Upper lobe of left lung (tissue), 6 donors: ENCODE results near the gene TMEM203. TPM values are rescaled to one million over a fixed set of nuclear protein-coding genes. Genes with fewer than 3 reads are reported as not detected.

ENCODE experiments used
- ATAC-seq, 2 donors: fragments of 200-7000 bp; cut with Tn5 transposase; one replicate each; pipeline ENCODE4 v1.9.1; 2022; ENCODE audit warnings: mild to moderate bottlenecking in 2 of 2, moderate library complexity in 2 of 2; ENCODE audit not compliant: low FRiP score in 2 of 2
- DNase-seq, 2 donors: peaks; one replicate each; pipeline ENCODE4 v3.0.0-alpha.2; 2019 to 2020
- H3K27ac ChIP-seq, 4 donors: fragments of 200-600 bp; sonication (generic); one replicate each; pipeline ENCODE4 v1.5.1; 2016 to 2019
- H3K27me3 ChIP-seq, 4 donors: fragments of 200-600 bp; sonication (generic); one replicate each; pipeline ENCODE4 v1.5.1; 2017 to 2019
- H3K36me3 ChIP-seq, 4 donors: fragments of 200-600 bp; sonication (generic); one replicate each; pipeline ENCODE4 v1.5.1; 2016 to 2019
- H3K4me1 ChIP-seq, 4 donors: fragments of 200-600 bp; sonication (generic); one replicate each; pipeline ENCODE4 v1.5.1; 2018 to 2019
- H3K4me3 ChIP-seq, 4 donors: fragments of 200-600 bp; sonication (generic); one replicate each; pipeline ENCODE4 v1.5.1; 2017 to 2019; ENCODE audit warnings: mild to moderate bottlenecking in 2 of 4, moderate library complexity in 1 of 4
- H3K9me3 ChIP-seq, 4 donors: fragments of 200-600 bp; sonication (generic); one replicate each; pipeline ENCODE4 v1.5.1; 2018 to 2019
- EP300 ChIP-seq, 4 donors: sonication (generic); formaldehyde crosslinking; IDR thresholded peaks; one replicate each; pipeline ENCODE4 v1.5.1; 2017; ENCODE audit warnings: antibody characterized with exemption in 4 of 4, control low read depth in 2 of 4
- POLR2A ChIP-seq, 4 donors: fragments of 450-650 bp; IDR thresholded peaks; one replicate each; pipeline ENCODE4 v1.5.1; 2016 to 2017; ENCODE audit warnings: antibody characterized with exemption in 4 of 4, mild to moderate bottlenecking in 2 of 4
- POLR2AphosphoS5 ChIP-seq, 2 donors: sonication (generic); formaldehyde crosslinking; IDR thresholded peaks; one replicate each; pipeline ENCODE4 v1.5.1; 2017; ENCODE audit warnings: antibody characterized with exemption in 2 of 2
- WGBS, 2 donors: methylation state at CpG; one replicate each; pipeline ENCODE4 v1.1.5; 2017 to 2018; 5-methylcytosine and 5-hydroxymethylcytosine counted together
- total RNA-seq, 6 donors: library from RNA; depleted of rRNA in 4 of 6; stranded (reverse); fragments of >200 nt in 4 of 6; gene quantifications; one replicate each; pipeline versions ENCODE4 v1.1.0 to v1.2.1, GENCODE V29; 2016 to 2021
- TF ChIP-seq, protein P1 (sequence below), 6 experiments: fragments of 450-650 bp in 4 of 6; fragments of 200-600 bp in 2 of 6; sonication (generic) in 2 of 6; IDR thresholded peaks; one replicate each; pipeline ENCODE4 v1.5.1; 2016 to 2019; ENCODE audit warnings: antibody characterized with exemption in 6 of 6
- donor health status: DM: no; HTN: no; CAD: no; lungs with moderate emphysema.
- donor health status: DM: no; HTN: yes; CAD: no; lungs with severe emphysema.

The TMEM203 gene
- total RNA-seq, 6 donors from 2014 or later, result 17.8 to 35.5 (median 31.1) TPM

- Histone ChIP-seq H3K4me1 (peaks cover 41 to 65% (median 50%) of the 10 kb centered on the region in 4 donors), H3K9me3 (no peaks in the 10 kb centered on the region), H3K4me3 (no peak overlapping the region), H3K27me3 (peaks cover 0 to 4% (median 0%) of the 10 kb centered on the region in 4 donors), H3K36me3 (peaks cover 0 to 9% (median 3%) of the 10 kb centered on the region in 4 donors), H3K27ac (no peak overlapping the region)
- peak in 1 of 2 donors; percentile 85 for DNase-seq
- no peak for ATAC-seq
- TF ChIP-seq EP300 (IDR thresholded peaks at IDR 0.05) (no peak), POLR2A (IDR thresholded peaks at IDR 0.05) (no peak), POLR2AphosphoS5 (IDR thresholded peaks at IDR 0.05) (no peak)
- TF ChIP-seq, protein P1, sequence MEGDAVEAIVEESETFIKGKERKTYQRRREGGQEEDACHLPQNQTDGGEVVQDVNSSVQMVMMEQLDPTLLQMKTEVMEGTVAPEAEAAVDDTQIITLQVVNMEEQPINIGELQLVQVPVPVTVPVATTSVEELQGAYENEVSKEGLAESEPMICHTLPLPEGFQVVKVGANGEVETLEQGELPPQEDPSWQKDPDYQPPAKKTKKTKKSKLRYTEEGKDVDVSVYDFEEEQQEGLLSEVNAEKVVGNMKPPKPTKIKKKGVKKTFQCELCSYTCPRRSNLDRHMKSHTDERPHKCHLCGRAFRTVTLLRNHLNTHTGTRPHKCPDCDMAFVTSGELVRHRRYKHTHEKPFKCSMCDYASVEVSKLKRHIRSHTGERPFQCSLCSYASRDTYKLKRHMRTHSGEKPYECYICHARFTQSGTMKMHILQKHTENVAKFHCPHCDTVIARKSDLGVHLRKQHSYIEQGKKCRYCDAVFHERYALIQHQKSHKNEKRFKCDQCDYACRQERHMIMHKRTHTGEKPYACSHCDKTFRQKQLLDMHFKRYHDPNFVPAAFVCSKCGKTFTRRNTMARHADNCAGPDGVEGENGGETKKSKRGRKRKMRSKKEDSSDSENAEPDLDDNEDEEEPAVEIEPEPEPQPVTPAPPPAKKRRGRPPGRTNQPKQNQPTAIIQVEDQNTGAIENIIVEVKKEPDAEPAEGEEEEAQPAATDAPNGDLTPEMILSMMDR (IDR thresholded peaks at IDR 0.05), result no peak
- 93 to 94% methylated on average over 17 to 47 of the region's 52 CpGs for WGBS, 2 donors
Measured at GRCh38 chr9:137220317-137221094, 15.1 kb upstream of the TMEM203 start.

GRCh38 chr9:137219757-137220316 lies 14.4 kb upstream of the TMEM203 start:
- Histone ChIP-seq H3K4me3 (no peak overlapping the region), H3K27me3 (peaks cover 0 to 4% (median 0%) of the 10 kb centered on the region in 4 donors), H3K9me3 (no peaks in the 10 kb centered on the region), H3K4me1 (peaks cover 41 to 59% (median 48%) of the 10 kb centered on the region in 4 donors), H3K27ac (no peak overlapping the region), H3K36me3 (peaks cover 0 to 16% (median 6%) of the 10 kb centered on the region in 4 donors)
- DNase-seq (peak in 1 of 2 donors; percentile 69), ATAC-seq (no peak)
- no peak for TF ChIP-seq POLR2AphosphoS5 (IDR thresholded peaks at IDR 0.05)
- no peak for TF ChIP-seq POLR2A (IDR thresholded peaks at IDR 0.05)
- TF ChIP-seq EP300 (IDR thresholded peaks at IDR 0.05), result no peak
- TF ChIP-seq, protein P1 (IDR thresholded peaks at IDR 0.05), result no peak
- 90 to 100% methylated on average over 3 to 6 of the region's 10 CpGs for WGBS, 2 donors

- Histone ChIP-seq H3K9me3 (no peaks in the 10 kb centered on the region), H3K27ac (peak overlapping the region; percentile 36 to 74 (median 59)), H3K27me3 (peaks cover 0 to 4% (median 0%) of the 10 kb centered on the region in 4 donors), H3K4me1 (peaks cover 33 to 49% (median 39%) of the 10 kb centered on the region in 4 donors), H3K36me3 (peaks cover 0 to 26% (median 10%) of the 10 kb centered on the region in 4 donors), H3K4me3 (no peak overlapping the region)
- 45 to 60% methylated on average over 7 to 10 of the region's 12 CpGs for WGBS, 2 donors
- TF ChIP-seq POLR2AphosphoS5 (IDR thresholded peaks at IDR 0.05) (no peak), EP300 (IDR thresholded peaks at IDR 0.05) (no peak), POLR2A (IDR thresholded peaks at IDR 0.05) (no peak)
- TF ChIP-seq, protein P1 (IDR thresholded peaks at IDR 0.05), result no peak
- ATAC-seq, result no peak
- peak; percentile 72 to 73 for DNase-seq
Measured at GRCh38 chr9:137218754-137219271, 13.4 kb upstream of the TMEM203 start.

DNA sequence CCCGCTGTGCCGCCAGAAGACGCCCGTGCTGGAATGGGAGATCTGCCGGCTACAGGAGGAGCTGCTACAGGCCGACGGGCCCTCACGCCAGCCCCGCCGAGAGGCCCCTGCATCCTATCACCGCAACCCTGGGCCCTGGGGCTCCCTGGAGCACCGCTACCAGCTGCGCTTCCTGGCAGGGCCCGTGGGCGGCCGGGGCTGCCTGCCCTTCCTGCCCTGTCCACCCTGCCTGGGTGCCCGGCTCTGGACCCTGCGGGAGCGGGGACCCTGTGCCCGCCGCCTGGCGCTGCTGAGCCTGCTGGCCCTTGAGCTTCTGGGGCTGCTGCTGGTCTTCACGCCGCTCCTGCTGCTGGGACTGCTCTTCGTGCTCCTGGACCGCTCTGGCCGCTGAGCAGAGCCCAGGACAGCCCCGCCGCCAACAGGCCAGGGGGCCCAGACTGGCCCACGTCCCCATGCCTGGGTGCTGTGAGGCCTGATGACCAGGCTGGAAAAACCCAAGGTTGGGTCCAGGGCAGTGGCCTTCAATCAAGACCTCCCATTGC lies 12.8 kb upstream of the TMEM203 start:
- Histone ChIP-seq H3K4me3 (peak overlapping the region in 2 of 4 donors; percentile 31 to 43), H3K36me3 (peaks cover 0 to 28% (median 11%) of the 10 kb centered on the region in 4 donors), H3K9me3 (no peaks in the 10 kb centered on the region), H3K4me1 (peaks cover 33 to 47% (median 38%) of the 10 kb centered on the region in 4 donors), H3K27ac (peak overlapping the region; percentile 36 to 74 (median 59)), H3K27me3 (peaks cover 0 to 4% (median 0%) of the 10 kb centered on the region in 4 donors)
- TF ChIP-seq POLR2AphosphoS5 (IDR thresholded peaks at IDR 0.05), result no peak
- TF ChIP-seq, protein P1 (IDR thresholded peaks at IDR 0.05), result no peak
- TF ChIP-seq POLR2A (IDR thresholded peaks at IDR 0.05), result no peak
- no peak for TF ChIP-seq EP300 (IDR thresholded peaks at IDR 0.05)
- ATAC-seq (no peak), DNase-seq (peak in 1 of 2 donors; percentile 83)
- WGBS, 2 donors, result 97% methylated on average over 17 of the region's 30 CpGs; no CpG with 5 or more reads in 1 of the 2 donors
